Jurkat, Clone E6-1 (cell line): Measurements from ENCODE around the gene SNX2.

Experiments used
- DNase-seq: peaks from one replicate; pipeline ENCODE4 v3.0.0-alpha.2; 2011; ENCODE audit warnings: low read depth, low spot score
- H3K4me3 ChIP-seq: 2 replicates; pipeline ENCODE4 v1.5.1; 2011; ENCODE audit warnings: mild to moderate bottlenecking, low read length, control low read depth, moderate library complexity

SNX2 gene

DNA sequence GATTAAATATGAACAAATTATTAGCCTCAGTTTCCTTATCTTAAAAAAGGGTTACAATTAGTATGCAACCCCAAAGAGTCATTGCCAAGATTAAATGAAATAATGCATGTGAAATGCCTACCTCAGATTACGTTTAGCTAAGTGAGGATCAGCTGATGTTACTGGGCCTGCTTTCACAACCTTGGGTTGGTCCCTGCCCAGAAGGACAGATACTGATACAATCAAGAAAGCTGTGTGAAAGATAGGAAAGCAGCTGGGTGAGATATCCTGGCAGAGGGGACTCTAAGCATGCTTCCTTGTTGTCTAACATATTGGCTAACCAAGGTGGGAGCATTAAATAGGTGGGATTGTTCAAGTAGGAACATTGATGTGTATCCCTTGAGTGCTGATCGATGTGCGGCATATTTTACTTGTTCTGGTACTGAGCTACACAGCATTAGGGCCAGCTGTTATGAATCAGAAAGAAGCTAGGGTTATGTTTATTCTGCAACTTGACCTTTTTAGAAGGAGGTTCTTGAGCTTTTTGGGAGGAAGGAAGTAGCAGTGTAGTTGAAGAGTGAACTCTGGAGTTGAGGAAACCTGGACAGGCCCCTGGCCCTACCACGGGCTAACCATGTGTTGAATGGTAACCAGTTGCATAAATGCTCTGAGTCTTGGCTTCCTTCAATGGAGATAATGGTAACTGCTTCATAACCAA is 99.4 kb downstream of the SNX2 start:
- H3K4me3 ChIP-seq, result no peak overlapping the region
- no peak for DNase-seq

DNA sequence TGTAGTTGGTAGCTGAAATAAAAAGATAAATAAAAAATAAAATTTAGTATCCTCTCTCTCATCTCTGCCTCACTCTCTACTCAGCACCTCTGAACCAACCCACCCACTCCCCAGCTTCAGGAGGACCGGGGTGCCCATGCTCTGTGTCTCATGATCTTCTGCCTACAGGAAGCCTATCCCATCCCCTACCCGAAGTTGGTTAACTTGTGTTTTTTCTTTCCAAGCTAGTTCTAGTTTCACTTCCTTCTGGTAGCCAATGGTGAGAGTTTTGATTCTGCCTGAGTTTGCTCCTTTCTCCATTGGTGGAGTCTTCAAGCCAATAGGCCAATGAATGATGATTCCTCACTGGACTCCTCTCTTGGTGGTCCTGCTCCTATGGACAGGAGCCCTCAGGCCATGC is 102.6 kb downstream of the SNX2 start:
- DNase-seq, result no peak
- no peak overlapping the region for H3K4me3 ChIP-seq

DNA sequence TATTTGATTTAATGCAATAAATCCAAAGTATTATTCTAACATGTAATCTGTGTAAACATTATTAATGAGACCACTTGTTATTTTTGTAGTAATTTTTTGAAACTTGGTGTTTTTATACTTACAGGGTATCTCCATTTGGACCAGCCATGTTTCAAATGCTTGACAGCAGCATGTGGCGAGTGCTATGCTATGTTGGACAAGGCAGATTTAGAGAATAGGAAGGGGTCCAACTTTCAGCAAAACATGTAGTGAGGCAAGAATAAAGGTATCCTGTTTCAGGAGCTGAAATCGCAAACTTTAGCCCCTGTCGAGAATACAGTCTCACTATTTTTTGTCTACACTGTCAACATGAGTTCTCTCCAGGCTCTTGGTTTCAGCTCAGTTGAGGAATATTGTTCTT is 104.2 kb downstream of the SNX2 start:
- H3K4me3 ChIP-seq, result no peak overlapping the region
- no peak for DNase-seq
